Chondrocyte (in vitro differentiated cells): ENCODE measurements around the gene HABP4. TPM values are rescaled to one million over a fixed set of nuclear protein-coding genes. Genes with fewer than 3 reads are reported as not detected.

ENCODE experiments used
- DNase-seq: peaks from one replicate; pipeline ENCODE4 v3.0.0; 2021; ENCODE audit warnings: mixed read lengths, low spot score
- H3K27ac Mint-ChIP-seq: one replicate; pipeline ENCODE4 v1.8.0; 2021; ENCODE audit warnings: mild to moderate bottlenecking, moderate library complexity, mixed read lengths; ENCODE audit not compliant: unreplicated experiment
- H3K27me3 Mint-ChIP-seq: 2 replicates; pipeline ENCODE4 v1.8.0; 2021; ENCODE audit warnings: low read depth, mixed read lengths
- H3K36me3 Mint-ChIP-seq: 2 replicates; pipeline ENCODE4 v1.8.0; 2021; ENCODE audit warnings: low read depth, mixed read lengths
- H3K4me1 Mint-ChIP-seq: 2 replicates; pipeline ENCODE4 v1.8.0; 2021; ENCODE audit warnings: low read depth, mild to moderate bottlenecking, mixed read lengths
- H3K4me3 Mint-ChIP-seq: one replicate; pipeline ENCODE4 v1.8.0; 2021; ENCODE audit warnings: mild to moderate bottlenecking, moderate library complexity, mixed read lengths; ENCODE audit not compliant: unreplicated experiment
- H3K9me3 Mint-ChIP-seq: 2 replicates; pipeline ENCODE4 v1.8.0; 2021; ENCODE audit warnings: low read depth, mixed read lengths
- total RNA-seq: library from RNA; stranded (reverse); gene quantifications from 3 replicates; pipeline ENCODE4 v1.2.1, GENCODE V29; 2021
- TF ChIP-seq, protein P1 (sequence below): fragments of 200-600 bp; sonication (generic); IDR thresholded peaks from 2 replicates; pipeline ENCODE4 v1.5.0; 2021; ENCODE audit warnings: antibody characterized with exemption, mild to moderate bottlenecking, moderate library complexity

HABP4 gene
- total RNA-seq, 1 donor from 2014 or later: 28.9 TPM

DNA sequence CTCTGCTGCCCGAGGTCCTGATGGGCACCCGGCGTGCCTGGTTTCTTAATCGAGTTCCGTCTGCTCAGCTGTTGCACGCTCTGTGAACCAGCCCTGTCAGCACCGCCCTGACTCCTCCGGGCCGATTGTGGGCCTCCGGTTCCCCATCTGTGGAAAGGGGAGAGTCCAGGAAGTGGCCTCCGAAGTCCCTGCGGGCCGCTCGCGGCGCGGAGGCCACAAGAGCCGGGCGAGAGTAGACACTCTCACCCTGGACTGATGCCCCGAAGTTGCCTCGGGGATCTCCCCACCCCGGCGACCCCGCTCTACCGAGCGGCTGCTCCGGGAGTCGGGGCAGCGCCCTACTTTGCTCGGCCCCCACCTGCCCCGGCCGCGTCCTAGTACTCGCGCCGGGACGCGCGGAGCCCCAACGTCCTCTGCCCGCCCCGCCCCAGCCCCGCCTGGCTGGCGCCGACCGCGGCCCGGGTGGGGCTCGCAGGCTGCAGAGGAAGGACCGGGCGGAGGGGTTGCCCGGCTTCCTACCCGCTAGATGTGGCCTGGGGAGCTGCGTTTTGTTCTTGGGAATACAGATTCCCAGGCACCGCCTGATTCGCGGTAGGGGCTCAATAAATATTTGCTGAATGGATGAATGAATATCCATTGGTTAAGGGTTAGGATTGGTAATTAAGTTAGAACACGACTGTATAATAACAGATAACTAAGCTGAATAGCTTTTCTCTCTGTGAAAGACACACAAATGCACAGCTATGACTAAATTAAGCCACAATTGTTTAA is 30.9 kb upstream of the HABP4 start:
- Mint-ChIP-seq H3K27me3 (no peaks in the 10 kb centered on the region), H3K27ac (peak overlapping the region; percentile 96), H3K36me3 (no peaks in the 10 kb centered on the region), H3K4me1 (peaks cover 28% of the 10 kb centered on the region), H3K4me3 (peak overlapping the region; percentile 87), H3K9me3 (no peaks in the 10 kb centered on the region)
- TF ChIP-seq, protein P1, sequence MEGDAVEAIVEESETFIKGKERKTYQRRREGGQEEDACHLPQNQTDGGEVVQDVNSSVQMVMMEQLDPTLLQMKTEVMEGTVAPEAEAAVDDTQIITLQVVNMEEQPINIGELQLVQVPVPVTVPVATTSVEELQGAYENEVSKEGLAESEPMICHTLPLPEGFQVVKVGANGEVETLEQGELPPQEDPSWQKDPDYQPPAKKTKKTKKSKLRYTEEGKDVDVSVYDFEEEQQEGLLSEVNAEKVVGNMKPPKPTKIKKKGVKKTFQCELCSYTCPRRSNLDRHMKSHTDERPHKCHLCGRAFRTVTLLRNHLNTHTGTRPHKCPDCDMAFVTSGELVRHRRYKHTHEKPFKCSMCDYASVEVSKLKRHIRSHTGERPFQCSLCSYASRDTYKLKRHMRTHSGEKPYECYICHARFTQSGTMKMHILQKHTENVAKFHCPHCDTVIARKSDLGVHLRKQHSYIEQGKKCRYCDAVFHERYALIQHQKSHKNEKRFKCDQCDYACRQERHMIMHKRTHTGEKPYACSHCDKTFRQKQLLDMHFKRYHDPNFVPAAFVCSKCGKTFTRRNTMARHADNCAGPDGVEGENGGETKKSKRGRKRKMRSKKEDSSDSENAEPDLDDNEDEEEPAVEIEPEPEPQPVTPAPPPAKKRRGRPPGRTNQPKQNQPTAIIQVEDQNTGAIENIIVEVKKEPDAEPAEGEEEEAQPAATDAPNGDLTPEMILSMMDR: no peak
- DNase-seq: peak; percentile 93

DNA sequence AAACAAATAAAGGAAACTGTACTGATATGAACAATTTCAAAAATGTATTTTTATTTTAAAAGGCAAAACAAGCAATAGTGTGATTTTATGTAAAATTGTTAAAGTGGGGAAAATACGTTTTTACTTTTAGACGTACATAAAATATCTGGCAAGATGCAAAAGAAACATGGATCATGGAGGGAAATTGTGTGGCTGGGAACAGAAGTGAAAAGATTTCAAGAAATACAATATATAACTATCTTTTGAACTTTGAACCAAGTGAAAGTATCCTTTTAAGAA is 30.3 kb upstream of the HABP4 start:
- Mint-ChIP-seq H3K4me3 (peak overlapping the region; percentile 87), H3K9me3 (no peaks in the 10 kb centered on the region), H3K27ac (peak overlapping the region; percentile 71), H3K36me3 (no peaks in the 10 kb centered on the region), H3K27me3 (no peaks in the 10 kb centered on the region), H3K4me1 (peaks cover 28% of the 10 kb centered on the region)
- TF ChIP-seq, protein P1: no peak
- DNase-seq: no peak

DNA sequence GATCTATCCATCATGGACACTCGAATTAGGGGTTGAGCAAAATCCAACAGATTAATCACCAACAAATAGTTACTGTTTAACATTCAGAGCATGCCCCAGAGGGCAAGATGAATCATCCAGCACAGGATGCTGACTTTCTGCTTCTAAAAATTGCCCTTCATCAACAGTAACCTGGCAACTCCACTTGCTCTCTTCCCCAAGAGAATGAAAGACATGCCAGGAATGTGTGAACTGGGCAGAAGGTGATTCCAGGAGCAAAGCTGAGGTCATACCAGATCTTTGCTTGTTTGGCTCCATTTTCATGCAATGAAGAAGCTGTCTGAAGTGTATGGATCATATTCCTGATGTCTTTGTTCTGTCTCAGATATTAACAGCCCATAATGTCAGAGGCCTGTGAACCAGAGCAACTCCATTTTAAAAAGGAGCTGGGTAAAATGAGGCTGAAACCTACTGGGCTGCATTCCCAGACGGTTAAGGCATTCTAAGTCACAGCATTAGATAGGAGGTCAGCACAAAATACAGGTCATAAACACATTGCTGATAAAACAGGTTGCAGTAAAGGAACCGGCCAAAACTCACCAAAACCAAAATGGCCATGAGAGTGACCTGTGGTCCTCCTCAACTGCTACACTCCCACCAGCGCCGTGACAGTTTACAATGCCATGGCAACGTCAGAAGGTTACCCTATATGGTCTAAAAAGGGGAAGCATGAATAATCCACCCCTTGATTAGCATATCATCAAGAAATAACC is 29.3 kb upstream of the HABP4 start:
- TF ChIP-seq, protein P1: no peak
- H3K27me3 Mint-ChIP-seq: no peaks in the 10 kb centered on the region
- no peaks in the 10 kb centered on the region for H3K9me3 Mint-ChIP-seq
- H3K4me3 Mint-ChIP-seq: no peak overlapping the region
- peaks cover 28% of the 10 kb centered on the region for H3K4me1 Mint-ChIP-seq
- DNase-seq: no peak
- peak overlapping the region; percentile 71 for H3K27ac Mint-ChIP-seq
- no peaks in the 10 kb centered on the region for H3K36me3 Mint-ChIP-seq

DNA sequence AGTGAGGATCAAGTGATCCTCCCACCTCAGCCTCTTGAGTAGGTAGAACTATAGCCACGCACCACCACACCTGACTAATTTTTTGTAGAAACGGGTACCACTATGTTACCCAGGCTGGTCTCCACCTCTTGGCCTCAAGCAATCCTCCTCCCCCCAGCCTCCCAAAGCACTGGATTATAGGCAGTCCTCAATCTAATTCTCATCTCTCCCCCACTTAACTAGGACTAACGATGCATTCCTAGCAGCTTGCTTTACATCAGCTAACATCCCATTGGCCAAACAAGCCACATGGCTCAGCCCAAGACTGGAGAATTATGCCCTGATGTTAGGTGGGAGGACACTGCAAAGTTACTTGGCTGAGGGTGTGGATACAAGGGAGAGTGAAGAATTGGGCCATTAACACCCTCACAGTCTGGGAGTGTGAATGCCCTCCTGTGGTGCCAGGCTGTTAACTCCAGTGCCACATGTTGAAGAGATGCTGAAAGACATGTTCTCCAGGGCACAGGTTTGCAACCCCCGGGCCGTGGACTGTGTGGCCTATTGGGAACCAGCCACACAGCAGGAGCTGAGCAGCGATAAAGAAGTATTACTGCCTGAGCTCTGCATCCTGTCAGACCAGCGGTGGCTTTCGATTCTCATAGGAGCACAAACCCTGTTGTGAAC is 26.5 kb upstream of the HABP4 start:
- H3K9me3 Mint-ChIP-seq: no peaks in the 10 kb centered on the region
- no peaks in the 10 kb centered on the region for H3K27me3 Mint-ChIP-seq
- peaks cover 25% of the 10 kb centered on the region for H3K4me1 Mint-ChIP-seq
- no peak for DNase-seq
- TF ChIP-seq, protein P1: no peak
- no peaks in the 10 kb centered on the region for H3K36me3 Mint-ChIP-seq
- no peak overlapping the region for H3K27ac Mint-ChIP-seq
- no peak overlapping the region for H3K4me3 Mint-ChIP-seq

DNA sequence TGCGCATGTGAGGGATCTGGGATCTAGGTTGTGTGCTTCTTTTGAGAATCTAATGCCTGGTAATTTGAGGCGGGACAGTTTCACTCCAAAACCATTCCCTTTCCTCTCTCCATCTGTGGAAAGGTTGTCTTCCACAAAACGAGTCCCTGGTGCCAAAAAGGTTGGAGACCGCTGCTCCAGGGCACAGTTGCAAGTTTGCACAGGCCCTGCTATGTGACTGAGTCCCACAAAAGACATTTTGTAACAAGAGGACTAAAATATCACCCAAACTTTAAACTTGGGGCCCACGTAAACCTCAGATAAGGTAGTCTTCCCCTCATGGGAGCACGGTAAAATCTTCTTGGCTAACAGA is 26.0 kb upstream of the HABP4 start:
- Mint-ChIP-seq H3K36me3 (no peaks in the 10 kb centered on the region), H3K27me3 (no peaks in the 10 kb centered on the region), H3K4me3 (no peak overlapping the region), H3K4me1 (peaks cover 25% of the 10 kb centered on the region), H3K27ac (no peak overlapping the region), H3K9me3 (no peaks in the 10 kb centered on the region)
- DNase-seq: no peak
- TF ChIP-seq, protein P1: no peak
